ENCODE measurements around the gene MYCBP2.
"Not testable (repeated sequence)": the region's sequence is repeated elsewhere in the genome, so short reads cannot be mapped to it uniquely, and the experiment has no call there.

The MYCBP2 gene

GRCh38 chr13:77026861-77027621, 299.9 kb downstream of the MYCBP2 start, which contains the start of gene FBXL3:
Gene FBXL3, minus strand, starts transcription at chr13:77027159. Its CDS starts 5,299 bp downstream, at chr13:77021860.
- DNase-seq = peak; percentile 80

- peak; percentile 19 for DNase-seq
These were observed 300.5 kb downstream of the MYCBP2 start for GRCh38 chr13:77026255-77026860.

- no peak for DNase-seq
These were observed 304.6 kb downstream of the MYCBP2 start for GRCh38 chr13:77022341-77022740.

- DNase-seq = no peak
These were observed 307.1 kb downstream of the MYCBP2 start for GRCh38 chr13:77019756-77020155.

GRCh38 chr13:77016888-77017623, 309.8 kb downstream of the MYCBP2 start:
- DNase-seq = no peak

- no peak for DNase-seq
These were observed 310.6 kb downstream of the MYCBP2 start for GRCh38 chr13:77016251-77016812.

GRCh38 chr13:77014906-77015685, 311.8 kb downstream of the MYCBP2 start:
- no peak for DNase-seq

GRCh38 chr13:77013853-77014542, 312.9 kb downstream of the MYCBP2 start:
- DNase-seq = no peak

GRCh38 chr13:77009719-77010118, 317.2 kb downstream of the MYCBP2 start:
- not testable (repeated sequence) for DNase-seq

- DNase-seq = no peak
These were observed 317.9 kb downstream of the MYCBP2 start for GRCh38 chr13:77009011-77009410.

GRCh38 chr13:77008337-77008736, 318.6 kb downstream of the MYCBP2 start:
- DNase-seq = not testable (repeated sequence)

- DNase-seq = no peak
These were observed 324.2 kb downstream of the MYCBP2 start for GRCh38 chr13:77002590-77003190.

- no peak for DNase-seq
These were observed 324.8 kb downstream of the MYCBP2 start for GRCh38 chr13:77001963-77002587.

GRCh38 chr13:77001540-77001939, 325.4 kb downstream of the MYCBP2 start:
- no peak for DNase-seq

GRCh38 chr13:77000475-77000874, 326.4 kb downstream of the MYCBP2 start:
- no peak for DNase-seq
